ENCODE data around the gene RUFY1.

- TF ChIP-seq CTCF (IDR thresholded peaks at IDR 0.05) (no peak), POLR2A (IDR thresholded peaks at IDR 0.05) (no peak)
These were observed 27.1 kb downstream of the RUFY1 start for GRCh38 chr5:179577286-179577960.

All from right lobe of liver (tissue), 4 donors.